Measurements from ENCODE around the gene ESRP2. TPM values are rescaled to one million over a fixed set of nuclear protein-coding genes. Genes with fewer than 3 reads are reported as not detected.

ESRP2 gene
- total and polyA plus RNA-seq, 7 donors: under 0.01 to 50.0 (median 12.1) TPM; not detected in 1

DNA sequence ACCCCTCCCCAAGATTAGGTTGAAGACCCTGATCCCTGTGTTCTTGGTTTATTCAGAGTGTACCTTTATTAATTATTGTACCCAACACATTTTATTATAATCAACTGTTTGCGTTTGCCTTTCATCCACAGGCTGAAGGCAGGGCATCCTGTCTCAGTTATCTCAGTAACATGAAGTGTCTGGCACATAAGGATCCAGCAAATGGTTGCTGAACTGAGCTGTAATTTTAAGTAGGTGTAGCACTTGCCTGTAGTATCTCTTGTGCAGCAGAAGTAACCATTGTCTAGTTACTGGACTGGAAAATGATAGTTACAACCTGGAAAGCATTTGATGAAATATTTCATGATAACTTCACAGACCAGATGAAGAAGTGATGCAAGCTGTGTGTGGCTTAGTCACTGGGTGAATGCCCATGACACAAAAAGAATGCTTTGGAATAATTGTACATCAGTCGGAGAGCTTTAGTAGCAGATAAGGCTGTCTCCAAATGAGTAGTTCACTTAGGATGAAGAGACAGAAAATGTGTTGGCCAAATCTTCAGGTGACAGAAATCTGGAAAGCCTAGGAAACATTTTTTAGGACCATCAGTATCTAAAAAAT lies 56.6 kb downstream of the ESRP2 start:
- Histone ChIP-seq H3K27me3 (no peaks in the 10 kb centered on the region), H3K27ac (no peak overlapping the region), H3K4me1 (no peaks in the 10 kb centered on the region), H3K4me3 (no peak overlapping the region), H3K9me3 (no peaks in the 10 kb centered on the region), H3K36me3 (peaks cover 2 to 75% (median 12%) of the 10 kb centered on the region in 4 donors)
- TF ChIP-seq, protein P1, sequence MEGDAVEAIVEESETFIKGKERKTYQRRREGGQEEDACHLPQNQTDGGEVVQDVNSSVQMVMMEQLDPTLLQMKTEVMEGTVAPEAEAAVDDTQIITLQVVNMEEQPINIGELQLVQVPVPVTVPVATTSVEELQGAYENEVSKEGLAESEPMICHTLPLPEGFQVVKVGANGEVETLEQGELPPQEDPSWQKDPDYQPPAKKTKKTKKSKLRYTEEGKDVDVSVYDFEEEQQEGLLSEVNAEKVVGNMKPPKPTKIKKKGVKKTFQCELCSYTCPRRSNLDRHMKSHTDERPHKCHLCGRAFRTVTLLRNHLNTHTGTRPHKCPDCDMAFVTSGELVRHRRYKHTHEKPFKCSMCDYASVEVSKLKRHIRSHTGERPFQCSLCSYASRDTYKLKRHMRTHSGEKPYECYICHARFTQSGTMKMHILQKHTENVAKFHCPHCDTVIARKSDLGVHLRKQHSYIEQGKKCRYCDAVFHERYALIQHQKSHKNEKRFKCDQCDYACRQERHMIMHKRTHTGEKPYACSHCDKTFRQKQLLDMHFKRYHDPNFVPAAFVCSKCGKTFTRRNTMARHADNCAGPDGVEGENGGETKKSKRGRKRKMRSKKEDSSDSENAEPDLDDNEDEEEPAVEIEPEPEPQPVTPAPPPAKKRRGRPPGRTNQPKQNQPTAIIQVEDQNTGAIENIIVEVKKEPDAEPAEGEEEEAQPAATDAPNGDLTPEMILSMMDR (IDR thresholded peaks at IDR 0.05): no peak
- no peak for TF ChIP-seq POLR2A (IDR thresholded peaks at IDR 0.05)
- no peak for TF ChIP-seq EP300 (IDR thresholded peaks at IDR 0.05)
- no peak for TF ChIP-seq POLR2AphosphoS5 (IDR thresholded peaks at IDR 0.05)
- intact Hi-C loops (cut with DNase I): no loop called here
- WGBS, 2 donors: 93 to 95% methylated on average over 2 of the region's 2 CpGs
- no peak for DNase-seq

Small RNA genes lying within 50 kb of the gene (small RNA-seq; reads per million reads assigned to genes)
- 0 reads per million in 3 donors for gene RF00554
- gene RNU6-1262P: 0 reads per million in 3 donors

Other genes starting within 250 kb of the ESRP2 start
- 1 to 10 TPM; 2.1 to 3.9 (median 3.1) TPM for gene DPEP2, start 236.6 kb downstream of the ESRP2 start, total RNA-seq
- 10 to 100 TPM in 1 of 3 donors, 1 to 10 TPM in 1, under 1 TPM in 1; 0.69 to 11.9 (median 1.2) TPM for gene DPEP2, start 236.6 kb downstream of the ESRP2 start, polyA plus RNA-seq
- gene DPEP2NB, start 220.2 kb downstream of the ESRP2 start, total RNA-seq: not detected
- gene DPEP2NB, start 220.2 kb downstream of the ESRP2 start, polyA plus RNA-seq: not detected
- 1 to 10 TPM; 5.0 to 6.9 (median 5.8) TPM for gene DDX28, start 212.9 kb downstream of the ESRP2 start, total RNA-seq
- gene DDX28, start 212.9 kb downstream of the ESRP2 start, polyA plus RNA-seq: 10 to 100 TPM in 1 of 3 donors, 1 to 10 TPM in 2; 3.0 to 12.8 (median 5.1) TPM
- gene DUS2, start 212.8 kb downstream of the ESRP2 start, total RNA-seq: 1 to 10 TPM; 3.6 to 7.3 (median 5.3) TPM
- 10 to 100 TPM in 1 of 3 donors, 1 to 10 TPM in 2; 6.6 to 17.3 (median 7.4) TPM for gene DUS2, start 212.8 kb downstream of the ESRP2 start, polyA plus RNA-seq
- gene NFATC3, start 150.8 kb downstream of the ESRP2 start, total RNA-seq: 10 to 100 TPM; 42.8 to 52.2 (median 46.0) TPM
- 10 to 100 TPM in 1 of 3 donors, 1 to 10 TPM in 2; 4.8 to 16.9 (median 6.0) TPM for gene NFATC3, start 150.8 kb downstream of the ESRP2 start, polyA plus RNA-seq
- 10 to 100 TPM; 10.2 to 15.7 (median 12.5) TPM for gene PLA2G15, start 9.2 kb upstream of the ESRP2 start, total RNA-seq
- gene PLA2G15, start 9.2 kb upstream of the ESRP2 start, polyA plus RNA-seq: 10 to 100 TPM in 1 of 3 donors, 1 to 10 TPM in 2; 4.2 to 10.1 (median 8.1) TPM
- gene SLC7A6, start 28.4 kb upstream of the ESRP2 start, total RNA-seq: 10 to 100 TPM; 26.8 to 40.7 (median 35.1) TPM
- gene SLC7A6, start 28.4 kb upstream of the ESRP2 start, polyA plus RNA-seq: 10 to 100 TPM in 1 of 3 donors, 1 to 10 TPM in 2; 1.8 to 22.5 (median 2.5) TPM
- gene SLC7A6OS, start 74.8 kb upstream of the ESRP2 start, total RNA-seq: 10 to 100 TPM in 3 of 4 donors, 1 to 10 TPM in 1; 9.5 to 20.8 (median 11.8) TPM
- 1 to 10 TPM; 4.8 to 10.0 (median 6.5) TPM for gene SLC7A6OS, start 74.8 kb upstream of the ESRP2 start, polyA plus RNA-seq
- gene PRMT7, start 74.9 kb upstream of the ESRP2 start, total RNA-seq: 10 to 100 TPM; 34.6 to 51.0 (median 45.6) TPM
- 10 to 100 TPM; 12.0 to 40.7 (median 19.0) TPM for gene PRMT7, start 74.9 kb upstream of the ESRP2 start, polyA plus RNA-seq
- 1 to 10 TPM in 3 of 4 donors, under 1 TPM in 1; 0.49 to 2.8 (median 2.2) TPM for gene SMPD3, start 212.4 kb upstream of the ESRP2 start, total RNA-seq
- 10 to 100 TPM in 1 of 3 donors, 1 to 10 TPM in 2; 4.9 to 29.7 (median 9.0) TPM for gene SMPD3, start 212.4 kb upstream of the ESRP2 start, polyA plus RNA-seq

Data from sigmoid colon (tissue), 7 donors.